Colonic mucosa (tissue), 4 donors: ENCODE results near the gene ATP6V0E2. TPM values are rescaled to one million over a fixed set of nuclear protein-coding genes. Genes with fewer than 3 reads are reported as not detected.

Experiments
- DNase-seq: peaks from one replicate; pipeline ENCODE4 v3.0.0-alpha.2; 2020
- H3K27ac ChIP-seq: fragments of 200-600 bp; one replicate; pipeline ENCODE4 v1.8.0; 2021
- H3K27me3 ChIP-seq: fragments of 200-600 bp; one replicate; pipeline ENCODE4 v1.8.0; 2021
- H3K36me3 ChIP-seq: fragments of 200-600 bp; one replicate; pipeline ENCODE4 v1.8.0; 2021
- H3K4me1 ChIP-seq: fragments of 200-600 bp; one replicate; pipeline ENCODE4 v1.8.0; 2021; ENCODE audit warnings: mild to moderate bottlenecking
- H3K4me3 ChIP-seq: fragments of 200-600 bp; one replicate; pipeline ENCODE4 v1.8.0; 2021
- H3K9ac ChIP-seq, 2 donors: one replicate each; pipeline ENCODE4 v1.7.0; 2013; ENCODE audit warnings: control low read depth in 2 of 2, low read depth in 2 of 2, low read length in 2 of 2
- H3K9me3 ChIP-seq: fragments of 200-600 bp; one replicate; pipeline ENCODE4 v1.8.0; 2021
- CTCF ChIP-seq: fragments of 200-600 bp; IDR thresholded peaks from one replicate; pipeline ENCODE4 v1.8.0; 2022; ENCODE audit warnings: antibody characterized with exemption, mild to moderate bottlenecking
- intact Hi-C: fragments of 100-400 bp; cut with DNase I; formaldehyde crosslinking; loops from one replicate; pipeline ENCODE4 v1.14.1; 2022
- total RNA-seq, 2 donors: library from RNA; stranded (reverse); fragmentation: NEBNext Ultra II Directional in 1 of 2; extraction: Animal tissue kit (Norgen Biotek cat#: 25700) in 1 of 2; gene quantifications; one replicate each; pipeline ENCODE4 v1.2.1, GENCODE V29; 2021
- donor health status: healthy.
- donor health status: DM: no; HTN: no; CAD: no.
- donor health status: DM: no; HTN: no; CAD: no.

The ATP6V0E2 gene
- total RNA-seq, 2 donors from 2014 or later, result 12.5 to 22.7 TPM

- Histone ChIP-seq H3K36me3 (no peaks in the 10 kb centered on the region), H3K27me3 (no peaks in the 10 kb centered on the region), H3K4me3 (no peak overlapping the region), H3K9me3 (no peaks in the 10 kb centered on the region), H3K9ac (no peak overlapping the region), H3K27ac (no peak overlapping the region), H3K4me1 (no peaks in the 10 kb centered on the region)
- intact Hi-C loops, result no loop called here
- TF ChIP-seq CTCF, result no peak
- no peak for DNase-seq
Observed at GRCh38 chr7:149850007-149850594, 23.7 kb upstream of the ATP6V0E2 start.

GRCh38 chr7:149850716-149851115, 23.1 kb upstream of the ATP6V0E2 start:
- no peak for TF ChIP-seq CTCF
- no peak overlapping the region for H3K27ac ChIP-seq
- H3K9ac ChIP-seq, result no peak overlapping the region
- H3K4me1 ChIP-seq, result no peaks in the 10 kb centered on the region
- no peaks in the 10 kb centered on the region for H3K27me3 ChIP-seq
- intact Hi-C loops, result no loop called here
- H3K4me3 ChIP-seq, result no peak overlapping the region
- no peaks in the 10 kb centered on the region for H3K9me3 ChIP-seq
- no peak for DNase-seq
- H3K36me3 ChIP-seq, result no peaks in the 10 kb centered on the region

- no peak overlapping the region for H3K9ac ChIP-seq
- no peaks in the 10 kb centered on the region for H3K4me1 ChIP-seq
- no peaks in the 10 kb centered on the region for H3K9me3 ChIP-seq
- TF ChIP-seq CTCF, result no peak
- no peaks in the 10 kb centered on the region for H3K36me3 ChIP-seq
- H3K27me3 ChIP-seq, result no peaks in the 10 kb centered on the region
- intact Hi-C loops, result no loop called here
- H3K27ac ChIP-seq, result no peak overlapping the region
- no peak overlapping the region for H3K4me3 ChIP-seq
- DNase-seq, result no peak
Observed at GRCh38 chr7:149851449-149851848, 22.3 kb upstream of the ATP6V0E2 start.

- H3K4me1 ChIP-seq, result no peaks in the 10 kb centered on the region
- DNase-seq, result no peak
- H3K36me3 ChIP-seq, result no peaks in the 10 kb centered on the region
Observed at GRCh38 chr7:149853157-149853556, 20.6 kb upstream of the ATP6V0E2 start.

GRCh38 chr7:149854611-149855360, 19.0 kb upstream of the ATP6V0E2 start:
- Histone ChIP-seq H3K4me1 (no peaks in the 10 kb centered on the region), H3K4me3 (no peak overlapping the region), H3K27me3 (no peaks in the 10 kb centered on the region), H3K36me3 (no peaks in the 10 kb centered on the region), H3K9ac (no peak overlapping the region), H3K9me3 (no peaks in the 10 kb centered on the region), H3K27ac (no peak overlapping the region)
- DNase-seq, result peak; percentile 71
- TF ChIP-seq CTCF, result no peak
- intact Hi-C loops, result no loop called here

More at GRCh38 chr7:149853157-149853556, 20.6 kb upstream of the ATP6V0E2 start:
- no peak overlapping the region for H3K4me3 ChIP-seq
- H3K9ac ChIP-seq, result no peak overlapping the region
- no peak overlapping the region for H3K27ac ChIP-seq
- intact Hi-C loops, result no loop called here
- no peak for TF ChIP-seq CTCF
- no peaks in the 10 kb centered on the region for H3K9me3 ChIP-seq
- H3K27me3 ChIP-seq, result no peaks in the 10 kb centered on the region
